C4-2B (cell line): Measurements from ENCODE around the gene R3HDM1.
"Not testable (repeated sequence)": the region's sequence is repeated elsewhere in the genome, so short reads cannot be mapped to it uniquely, and the experiment has no call there.

Source experiments
- CTCF ChIP-seq: fragments of 450-650 bp; conservative IDR thresholded peaks from 2 replicates; pipeline ENCODE4 v1.5.1; 2017; ENCODE audit warnings: mild to moderate bottlenecking
- ZFX ChIP-seq: fragments of 450-650 bp; IDR thresholded peaks from 2 replicates; pipeline ENCODE4 v1.6.1; 2017

GRCh38 chr2:135533545-135533944, 2.3 kb downstream of the R3HDM1 start:
- not testable (repeated sequence) for TF ChIP-seq CTCF, ZFX
